GM23248 (cell line): Measurements from ENCODE around the gene SCD5. TPM values are rescaled to one million over a fixed set of nuclear protein-coding genes. Genes with fewer than 3 reads are reported as not detected.

Experiments used
- DNase-seq: peaks from one replicate; pipeline ENCODE4 v3.0.0-alpha.2; 2015
- H2AFZ ChIP-seq: fragments of 200-600 bp; sonication (generic); 2 replicates; pipeline ENCODE4 v1.6.1; 2016; ENCODE audit warnings: antibody characterized with exemption
- H3F3A ChIP-seq: fragments of 200-600 bp; sonication (generic); 2 replicates; pipeline ENCODE4 v1.6.1; 2016; ENCODE audit warnings: mild to moderate bottlenecking, antibody characterized with exemption, mixed run types; ENCODE audit not compliant: insufficient read depth
- H3K27ac ChIP-seq: fragments of 200-600 bp; sonication (generic); 2 replicates; pipeline ENCODE4 v1.5.1; 2016; ENCODE audit warnings: mild to moderate bottlenecking
- H3K27me3 ChIP-seq: fragments of 200-600 bp; sonication (generic); replicated peaks from 2 replicates; pipeline ENCODE4 v1.6.1; 2016; ENCODE audit warnings: mild to moderate bottlenecking; ENCODE audit not compliant: insufficient read depth
- H3K36me3 ChIP-seq: fragments of 200-600 bp; sonication (generic); 2 replicates; pipeline ENCODE4 v1.6.1; 2016; ENCODE audit warnings: low read depth, mild to moderate bottlenecking
- H3K4me1 ChIP-seq: fragments of 200-600 bp; sonication (generic); 2 replicates; pipeline ENCODE4 v1.6.1; 2016; ENCODE audit warnings: mild to moderate bottlenecking; ENCODE audit not compliant: insufficient read depth
- H3K4me2 ChIP-seq: fragments of 200-600 bp; sonication (generic); one replicate; pipeline ENCODE4 v1.6.1; 2016; ENCODE audit warnings: mild to moderate bottlenecking; ENCODE audit not compliant: unreplicated experiment
- H3K4me3 ChIP-seq: fragments of 200-600 bp; sonication (generic); 2 replicates; pipeline ENCODE4 v1.5.1; 2016; ENCODE audit warnings: mild to moderate bottlenecking
- H3K79me2 ChIP-seq: fragments of 200-600 bp; sonication (generic); 2 replicates; pipeline ENCODE4 v1.6.1; 2016; ENCODE audit warnings: mild to moderate bottlenecking; ENCODE audit not compliant: insufficient read depth
- H3K9ac ChIP-seq: fragments of 200-600 bp; sonication (generic); 2 replicates; pipeline ENCODE4 v1.6.1; 2016; ENCODE audit warnings: mild to moderate bottlenecking
- H3K9me2 ChIP-seq: fragments of 200-600 bp; sonication (generic); 2 replicates; pipeline ENCODE4 v1.6.1; 2016; ENCODE audit warnings: mixed run types, mild to moderate bottlenecking, moderate library complexity; ENCODE audit not compliant: insufficient read depth
- H3K9me3 ChIP-seq: fragments of 200-600 bp; sonication (generic); one replicate; pipeline ENCODE4 v1.6.1; 2017; ENCODE audit warnings: low read depth
- H4K20me1 ChIP-seq: fragments of 200-600 bp; sonication (generic); 2 replicates; pipeline ENCODE4 v1.6.0; 2016; ENCODE audit not compliant: insufficient read depth
- EZH2 ChIP-seq: fragments of 200-600 bp; sonication (generic); IDR thresholded peaks from 2 replicates; pipeline ENCODE4 v1.6.1; 2018; ENCODE audit warnings: antibody characterized with exemption, mild to moderate bottlenecking; ENCODE audit not compliant: insufficient read depth, poor library complexity, severe bottlenecking
- EZH2phosphoT487 ChIP-seq: fragments of 200-600 bp; sonication (generic); IDR thresholded peaks from 2 replicates; pipeline ENCODE4 v1.6.1; 2018; ENCODE audit warnings: antibody characterized with exemption, moderate library complexity, mild to moderate bottlenecking, low read depth; ENCODE audit not compliant: insufficient read depth
- WGBS, 2 experiments: methylation state at CpG; one replicate each; pipeline ENCODE4 v1.1.6; 2015 to 2017; ENCODE audit warnings: low lambda C conversion rate in 2 of 2, low coverage in 1 of 2; ENCODE audit errors: missing lambda C conversion rate in 2 of 2; 5-methylcytosine and 5-hydroxymethylcytosine counted together
- in situ Hi-C: fragments of 300-500 bp; cut with MboI; formaldehyde crosslinking; loops from 2 replicates; pipeline ENCODE4 v1.15.0; 2020
- polyA plus RNA-seq: library from polyadenylated mRNA; unstranded; fragments of >200 nt; fragmentation: Nextera tagmentation; extraction: Ambion mirVana; gene quantifications from 2 replicates; pipeline ENCODE4 v1.2.1, GENCODE V29; 2016
- total RNA-seq: library from RNA; depleted of rRNA; stranded (reverse); fragments of >200 nt; shearing (Covaris generic); gene quantifications from 2 replicates; pipeline ENCODE4 v1.2.3, GENCODE V29; 2014

The SCD5 gene
- total and polyA plus RNA-seq, 2 experiments from 2014 or later: 12.5 to 39.8 TPM

DNA sequence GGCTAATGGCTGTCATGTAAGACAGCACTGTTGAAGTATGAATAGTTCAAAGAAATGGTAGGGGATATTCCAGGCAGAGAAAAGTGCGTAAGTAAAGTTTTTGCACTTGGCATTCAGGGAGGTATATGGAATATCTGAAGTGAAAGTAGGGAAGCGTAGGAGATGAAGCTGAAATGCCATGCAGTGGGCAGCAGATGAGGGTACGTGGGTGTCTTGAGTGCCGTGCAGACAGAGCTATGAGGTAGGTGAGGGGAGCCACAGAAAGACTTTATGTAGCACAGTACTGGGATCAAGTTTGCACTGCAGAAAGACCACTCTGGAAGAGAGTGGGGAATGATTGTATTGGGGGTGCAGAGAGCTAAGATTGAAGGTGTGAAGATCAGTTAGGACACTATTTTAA, 5.2 kb upstream of the SCD5 start:
- H4K20me1 ChIP-seq: no peaks in the 10 kb centered on the region
- WGBS, 2 experiments: 76% methylated on average over 4 of the region's 4 CpGs

GRCh38 chr4:82802911-82803310, 4.3 kb upstream of the SCD5 start:
- no peak for DNase-seq
- H3K79me2 ChIP-seq: no peaks in the 10 kb centered on the region
- H3K9me2 ChIP-seq: no peaks in the 10 kb centered on the region
- no peak overlapping the region for H3K9ac ChIP-seq
- no peaks in the 10 kb centered on the region for H3K4me1 ChIP-seq
- no peaks in the 10 kb centered on the region for H3K9me3 ChIP-seq
- H4K20me1 ChIP-seq: no peaks in the 10 kb centered on the region
- WGBS, 2 experiments: 58 to 66% methylated on average over 2 of the region's 2 CpGs
- no peaks in the 10 kb centered on the region for H3K36me3 ChIP-seq
- H3F3A ChIP-seq: no peaks in the 10 kb centered on the region
- TF ChIP-seq EZH2phosphoT487 (no peak), EZH2 (no peak)
- in situ Hi-C loops: loop anchor here (10.0 kb wide), 1 partner anchor 338 kb away; no protein-coding TSS in a partner anchor
- no peak overlapping the region for H3K4me3 ChIP-seq
- no peak overlapping the region for H2AFZ ChIP-seq
- H3K27ac ChIP-seq: no peak overlapping the region
- no peak overlapping the region for H3K4me2 ChIP-seq
- H3K27me3 ChIP-seq: no peaks in the 10 kb centered on the region

More for the DNA sequence above, 5.2 kb upstream of the SCD5 start:
- Histone ChIP-seq H3K27ac (no peak overlapping the region), H3K4me2 (no peak overlapping the region), H3K79me2 (no peaks in the 10 kb centered on the region), H3K27me3 (no peaks in the 10 kb centered on the region), H3K9ac (no peak overlapping the region), H3K4me3 (no peak overlapping the region), H3F3A (no peaks in the 10 kb centered on the region), H3K36me3 (no peaks in the 10 kb centered on the region), H3K4me1 (no peaks in the 10 kb centered on the region), H3K9me2 (no peaks in the 10 kb centered on the region), H2AFZ (no peak overlapping the region), H3K9me3 (no peaks in the 10 kb centered on the region)
- in situ Hi-C loops: loop anchor here (10.0 kb wide), 1 partner anchor 339 kb away; no protein-coding TSS in a partner anchor
- TF ChIP-seq EZH2phosphoT487 (no peak), EZH2 (no peak)
- DNase-seq: no peak

DNA sequence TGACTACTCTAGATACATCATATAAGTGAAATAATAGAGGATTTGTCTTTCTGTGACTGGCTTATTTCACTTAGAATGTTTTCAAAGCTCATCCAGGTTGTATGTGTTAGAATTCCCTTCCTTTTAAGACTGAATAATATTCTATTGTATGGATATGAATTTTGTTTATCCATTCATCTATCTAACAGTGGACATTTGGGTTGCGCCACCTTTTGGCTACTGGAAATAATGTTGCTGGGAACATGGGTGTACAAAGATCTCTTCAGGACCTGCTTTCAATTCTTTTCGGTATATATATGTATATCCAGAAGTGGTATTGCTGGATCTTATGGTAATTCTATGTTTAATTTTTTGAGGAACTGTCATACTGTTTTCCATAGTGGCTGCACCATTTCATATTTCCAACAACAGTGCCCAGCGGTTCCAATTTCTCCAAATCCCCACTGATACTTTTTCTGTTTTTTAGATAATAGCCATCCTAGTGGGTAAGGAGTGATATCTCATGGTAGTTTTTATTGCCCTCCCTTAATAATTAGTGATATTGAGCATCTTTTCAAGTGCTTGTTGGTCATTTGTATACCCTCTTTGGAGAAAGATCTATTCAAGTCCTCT, 3.4 kb upstream of the SCD5 start:
- WGBS, 2 experiments: 61 to 62% methylated on average over 3 of the region's 3 CpGs
- peak; percentile 58 for DNase-seq
- in situ Hi-C loops: loop anchor here (10.0 kb wide), 1 partner anchor 337 kb away; no protein-coding TSS in a partner anchor

DNA sequence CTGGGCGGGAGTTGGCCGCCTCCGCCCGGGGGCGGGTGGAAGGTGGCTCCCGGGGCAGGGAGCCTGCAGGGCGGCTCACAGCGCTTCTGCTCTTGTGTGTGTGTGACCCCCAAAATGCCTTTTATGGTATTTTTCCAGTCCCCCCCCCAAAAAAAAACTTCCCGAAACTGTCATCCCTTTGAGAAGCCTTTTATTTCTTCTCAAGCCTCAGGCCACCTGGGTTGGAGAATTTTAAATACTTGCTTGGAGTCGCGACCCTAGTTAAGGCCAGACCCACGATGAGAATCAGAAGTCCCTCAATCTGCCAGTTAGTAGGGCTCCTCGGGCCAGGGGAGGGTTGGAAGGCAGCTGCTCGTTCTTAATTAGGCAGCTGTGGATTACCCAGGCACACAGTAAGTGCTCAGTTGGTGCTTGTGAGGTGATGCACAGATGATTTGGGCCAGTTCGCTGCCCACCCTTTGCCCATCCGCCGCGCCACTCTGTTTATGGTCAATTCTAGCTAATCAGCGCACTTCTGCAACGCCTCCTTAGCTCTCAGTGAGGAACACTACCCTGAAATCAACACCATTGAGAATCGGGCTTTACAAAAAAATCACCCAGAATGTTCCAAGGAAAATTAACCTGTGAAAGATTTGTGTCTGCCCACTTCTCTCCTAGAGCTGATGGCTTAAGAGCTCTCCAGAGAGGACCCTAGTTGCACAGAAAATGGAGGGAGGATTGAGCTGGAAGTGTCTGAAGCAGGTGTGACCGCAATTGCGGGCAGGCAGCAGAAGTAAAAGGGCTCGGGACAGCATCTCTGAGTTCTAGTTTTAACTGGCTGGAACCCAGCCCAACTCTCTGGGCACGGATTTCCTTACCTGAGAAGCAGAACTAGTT, 648 bp upstream of the SCD5 start:
- peaks cover 15% of the 10 kb centered on the region for H3K4me1 ChIP-seq
- H3K27ac ChIP-seq: no peak overlapping the region
- H2AFZ ChIP-seq: peak overlapping the region; percentile 77
- peak overlapping the region; percentile 74 for H3K4me2 ChIP-seq
- no peak for TF ChIP-seq EZH2
- H3K9me2 ChIP-seq: no peaks in the 10 kb centered on the region
- no peaks in the 10 kb centered on the region for H3K27me3 ChIP-seq
- peaks cover 12% of the 10 kb centered on the region for H3F3A ChIP-seq
- no peaks in the 10 kb centered on the region for H3K36me3 ChIP-seq
- H3K79me2 ChIP-seq: peaks cover 32% of the 10 kb centered on the region
- in situ Hi-C loops: no loop called here
- H3K4me3 ChIP-seq: peak overlapping the region; percentile 83
- 11 to 24% methylated on average over 19 to 25 of the region's 25 CpGs for WGBS, 2 experiments
- H3K9ac ChIP-seq: peak overlapping the region; percentile 73
- no peaks in the 10 kb centered on the region for H3K9me3 ChIP-seq
- no peaks in the 10 kb centered on the region for H4K20me1 ChIP-seq
- DNase-seq: peak; percentile 48

More for the DNA sequence above, 3.4 kb upstream of the SCD5 start:
- H3K36me3 ChIP-seq: no peaks in the 10 kb centered on the region
- H3K4me1 ChIP-seq: peaks cover 4% of the 10 kb centered on the region; the same call in 1 of the 2 replicates
- peaks cover 7% of the 10 kb centered on the region for H3K79me2 ChIP-seq
- H3K4me2 ChIP-seq: no peak overlapping the region
- H3K4me3 ChIP-seq: no peak overlapping the region
- no peak for TF ChIP-seq EZH2
- no peak for TF ChIP-seq EZH2phosphoT487
- H4K20me1 ChIP-seq: no peaks in the 10 kb centered on the region
- H3K27ac ChIP-seq: no peak overlapping the region
- no peaks in the 10 kb centered on the region for H3K9me3 ChIP-seq
- H3K9ac ChIP-seq: no peak overlapping the region
- no peaks in the 10 kb centered on the region for H3K27me3 ChIP-seq
- H3F3A ChIP-seq: peaks cover 5% of the 10 kb centered on the region; the same call in 1 of the 2 replicates
- H2AFZ ChIP-seq: no peak overlapping the region
- H3K9me2 ChIP-seq: no peaks in the 10 kb centered on the region
